CD4-positive, alpha-beta T cell treated with Interleukin-4 for 1 hour (primary cell): ENCODE data around the gene AGER.
"Not testable (repeated sequence)": the region's sequence is repeated elsewhere in the genome, so short reads cannot be mapped to it uniquely, and the experiment has no call there.

Source experiments
- DNase-seq, 2 donors: peaks; one replicate each; pipeline ENCODE4 v3.0.0-alpha.2; 2020 to 2022

AGER gene

DNA sequence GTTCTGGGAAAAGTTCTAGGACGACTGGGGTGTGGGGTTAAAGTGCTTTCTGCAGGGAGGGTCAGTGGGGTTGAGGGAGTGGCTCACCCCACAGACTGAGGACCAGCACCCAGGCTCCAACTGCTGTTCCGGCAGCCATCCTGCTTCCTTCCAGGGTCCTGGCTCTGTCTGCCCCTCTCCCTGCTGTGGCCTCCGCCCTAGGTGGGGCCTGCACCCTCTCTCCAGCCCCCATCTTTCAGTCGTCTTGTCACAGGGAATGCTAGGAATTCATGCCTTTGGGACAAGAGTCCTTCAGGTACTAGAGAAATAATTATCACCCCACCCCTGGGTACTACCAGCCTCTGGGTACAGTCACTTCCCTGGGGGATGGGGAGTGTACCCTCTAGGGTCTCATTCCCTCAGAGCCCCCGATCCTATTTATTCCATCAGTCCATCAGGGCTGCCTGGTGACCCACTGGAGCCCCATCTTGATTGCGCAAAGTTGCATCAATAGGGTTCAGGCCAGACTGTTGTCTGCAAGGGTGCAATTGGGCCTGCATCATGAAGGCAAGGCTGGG, at the start of gene AGER:
TSS of gene AGER (minus strand) at position 170 of the 557 bp plus-strand sequence. CDS start at position 139, 31 bp downstream.
- DNase-seq = no peak

DNA sequence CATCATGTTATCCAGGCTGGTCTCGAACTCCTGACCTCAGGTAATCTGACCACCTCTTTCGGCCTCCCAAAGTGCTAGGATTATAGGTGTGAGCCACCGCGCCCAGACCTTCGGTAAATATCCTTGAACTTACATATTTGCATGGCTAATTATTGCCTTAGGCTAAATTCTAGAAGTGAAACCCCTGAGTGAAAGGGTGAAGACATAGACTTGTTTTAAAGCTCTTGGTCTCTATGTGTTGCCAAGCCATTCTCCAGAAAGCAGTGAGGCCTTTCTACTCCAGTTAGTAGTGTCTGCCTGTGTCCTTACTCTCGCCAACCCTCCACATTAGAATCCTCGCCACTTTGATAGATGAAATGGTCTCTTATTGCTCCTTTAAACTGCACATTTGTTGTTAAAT, 42.4 kb upstream of the AGER start:
- no peak for DNase-seq

GRCh38 chr6:32224696-32225095, 40.6 kb upstream of the AGER start:
- DNase-seq = no peak

GRCh38 chr6:32223258-32224235, 39.5 kb upstream of the AGER start, which contains the start of gene NOTCH4:
Gene NOTCH4, minus strand, starts transcription at chr6:32224067. Its CDS starts 139 bp downstream, at chr6:32223928.
- DNase-seq = no peak

GRCh38 chr6:32222333-32223230, 38.5 kb upstream of the AGER start:
- DNase-seq = no peak

DNA sequence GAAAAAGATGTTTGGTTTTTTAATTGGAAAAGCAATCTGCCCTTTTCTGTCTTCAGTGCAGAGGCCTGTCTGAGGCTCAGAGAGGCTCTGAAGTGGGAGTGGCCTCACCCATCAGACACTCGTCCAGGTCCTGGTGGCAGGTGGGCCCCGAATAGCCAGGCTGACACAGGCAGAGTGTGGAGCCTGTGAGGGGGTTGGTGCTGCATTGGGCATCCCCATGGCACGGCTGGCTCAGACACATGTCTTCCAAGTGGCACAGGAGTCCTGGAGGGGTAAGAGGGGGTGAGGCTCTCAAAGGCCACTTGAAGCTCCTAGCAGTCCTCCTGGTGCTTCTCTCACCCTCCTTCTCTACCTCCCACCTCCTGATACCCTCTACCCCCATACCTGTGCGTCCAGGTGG, 36.0 kb upstream of the AGER start:
- DNase-seq = no peak

- DNase-seq = no peak
These were observed 34.1 kb upstream of the AGER start for GRCh38 chr6:32218167-32218566.

GRCh38 chr6:32216998-32217397, 32.9 kb upstream of the AGER start:
- no peak for DNase-seq

DNA sequence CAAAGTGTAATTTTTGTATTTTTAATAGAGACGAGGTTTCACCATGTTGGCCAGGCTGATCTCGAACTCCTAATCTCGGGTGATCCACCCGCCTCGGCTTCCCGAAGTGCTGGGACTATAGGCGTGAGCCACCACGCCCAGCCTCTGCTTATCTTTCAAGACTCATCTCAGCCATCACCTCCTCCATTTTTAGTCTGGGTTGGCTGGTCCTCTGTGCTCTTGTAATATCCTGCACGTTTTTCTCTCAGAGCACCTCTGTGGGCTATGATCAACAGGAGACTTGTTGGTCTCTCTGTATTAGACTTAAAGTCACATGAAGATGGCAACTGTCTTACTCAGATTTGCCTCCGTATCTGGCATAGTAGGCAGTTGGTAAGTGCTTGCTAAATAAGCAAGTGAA, 32.2 kb upstream of the AGER start:
- DNase-seq = no peak

DNA sequence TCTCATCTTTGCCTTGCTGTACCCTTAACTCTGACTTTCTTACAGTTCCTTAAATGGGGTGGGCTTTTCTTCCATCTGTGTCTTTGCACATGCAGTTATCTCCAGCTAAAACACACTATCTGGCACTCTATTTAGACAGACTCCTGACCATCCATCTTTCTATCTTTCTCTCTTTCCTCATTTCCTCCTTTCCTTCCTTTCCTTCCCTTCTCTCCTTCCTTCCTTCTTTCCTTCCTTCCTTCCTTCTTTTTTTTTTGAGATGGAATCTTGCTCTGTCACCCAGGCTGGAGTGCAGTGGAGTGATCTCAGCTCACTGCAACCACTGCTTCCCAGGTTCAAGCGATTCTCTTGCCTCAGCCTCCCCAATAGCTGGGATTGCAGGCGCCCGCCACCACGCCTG, 31.6 kb upstream of the AGER start:
- no peak for DNase-seq

- no peak for DNase-seq
These were observed 30.1 kb upstream of the AGER start for GRCh38 chr6:32214126-32214525.

GRCh38 chr6:32213649-32214048, 29.6 kb upstream of the AGER start:
- no peak for DNase-seq

GRCh38 chr6:32212076-32212760, 28.2 kb upstream of the AGER start:
- no peak for DNase-seq

- DNase-seq = not testable (repeated sequence)
These were observed 27.4 kb upstream of the AGER start for GRCh38 chr6:32211432-32211831.

DNA sequence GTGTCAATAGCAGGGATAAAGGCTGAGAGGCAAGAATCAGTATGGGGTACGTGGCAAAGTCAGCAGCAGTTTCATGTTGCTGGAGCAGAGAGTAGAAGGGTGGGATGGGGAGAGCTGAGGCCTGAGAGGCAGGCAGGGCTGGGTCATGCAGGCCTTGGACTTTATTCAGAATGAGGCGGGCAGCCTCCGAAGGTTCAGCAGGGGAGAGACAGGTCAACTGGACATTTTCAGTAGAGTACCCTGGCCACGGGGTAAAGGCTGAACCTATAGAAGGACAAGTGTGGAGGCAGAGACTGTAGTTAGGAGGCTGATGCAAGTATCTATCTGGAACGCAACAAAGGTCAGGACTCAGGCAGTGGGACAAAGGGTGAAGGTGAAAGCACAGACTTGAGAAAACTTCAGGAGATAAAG, 26.1 kb upstream of the AGER start:
- DNase-seq = no peak

DNA sequence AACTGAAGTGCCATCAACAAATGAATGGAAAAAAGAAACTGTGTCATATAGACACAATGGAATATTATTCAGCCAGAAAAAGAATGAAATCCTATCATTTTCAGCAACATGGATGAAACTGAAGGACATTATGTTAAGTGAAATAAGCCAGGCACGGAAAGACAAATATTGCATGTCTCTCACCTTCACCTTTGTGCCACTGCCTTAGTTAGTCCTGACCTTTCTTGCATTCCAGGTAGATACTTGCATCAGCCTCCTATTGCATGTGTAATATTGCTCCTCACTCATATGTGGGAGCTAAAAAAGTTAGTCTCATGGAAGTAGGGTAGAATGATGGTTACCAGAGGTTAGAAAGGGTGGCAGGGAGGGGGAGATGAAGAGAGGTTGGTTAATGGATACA, 24.9 kb upstream of the AGER start:
- no peak for DNase-seq

- no peak for DNase-seq
These were observed 20.2 kb upstream of the AGER start for GRCh38 chr6:32204268-32204715.

DNA sequence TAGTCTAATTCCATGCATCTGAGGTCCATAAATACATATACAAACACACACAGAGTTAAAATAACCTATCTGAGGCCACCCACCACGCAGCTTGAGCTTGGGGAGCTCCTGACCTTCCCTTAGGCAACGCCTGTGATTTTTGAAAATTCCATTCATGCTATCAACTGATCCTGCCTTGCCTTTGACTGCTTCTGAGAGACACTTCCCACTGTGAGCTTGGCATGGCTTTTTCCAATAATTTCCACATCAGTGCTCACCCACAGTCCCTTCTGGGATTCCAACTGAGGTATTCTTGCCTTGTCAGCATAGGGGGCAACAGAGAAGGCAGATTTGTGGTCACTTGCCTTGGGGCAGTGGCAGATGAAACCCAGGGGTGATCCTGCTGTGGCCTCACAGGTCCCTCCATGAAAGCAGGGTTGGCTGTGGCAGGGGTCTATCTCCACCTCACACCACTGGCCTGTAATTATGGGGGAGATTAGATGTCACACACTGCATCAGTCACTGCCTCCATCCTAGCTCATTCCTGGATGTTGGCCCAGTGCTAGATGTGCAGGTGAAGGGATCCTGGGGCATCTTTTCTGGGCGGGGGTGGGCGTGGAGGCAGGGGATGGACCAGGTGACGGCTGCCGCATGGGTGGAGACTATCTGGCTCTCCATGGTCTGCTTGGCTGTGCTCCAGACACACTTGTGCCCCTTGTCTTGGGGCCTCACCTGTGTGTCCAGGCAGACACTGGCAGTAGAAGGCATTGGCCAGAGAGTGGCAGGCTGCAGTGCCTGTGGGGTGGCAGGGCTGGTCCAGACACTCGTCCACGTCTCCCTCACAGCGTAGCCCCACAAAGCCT, 19.6 kb upstream of the AGER start:
- DNase-seq = no peak

- no peak for DNase-seq
These were observed 18.1 kb upstream of the AGER start for GRCh38 chr6:32202186-32202585.

DNA sequence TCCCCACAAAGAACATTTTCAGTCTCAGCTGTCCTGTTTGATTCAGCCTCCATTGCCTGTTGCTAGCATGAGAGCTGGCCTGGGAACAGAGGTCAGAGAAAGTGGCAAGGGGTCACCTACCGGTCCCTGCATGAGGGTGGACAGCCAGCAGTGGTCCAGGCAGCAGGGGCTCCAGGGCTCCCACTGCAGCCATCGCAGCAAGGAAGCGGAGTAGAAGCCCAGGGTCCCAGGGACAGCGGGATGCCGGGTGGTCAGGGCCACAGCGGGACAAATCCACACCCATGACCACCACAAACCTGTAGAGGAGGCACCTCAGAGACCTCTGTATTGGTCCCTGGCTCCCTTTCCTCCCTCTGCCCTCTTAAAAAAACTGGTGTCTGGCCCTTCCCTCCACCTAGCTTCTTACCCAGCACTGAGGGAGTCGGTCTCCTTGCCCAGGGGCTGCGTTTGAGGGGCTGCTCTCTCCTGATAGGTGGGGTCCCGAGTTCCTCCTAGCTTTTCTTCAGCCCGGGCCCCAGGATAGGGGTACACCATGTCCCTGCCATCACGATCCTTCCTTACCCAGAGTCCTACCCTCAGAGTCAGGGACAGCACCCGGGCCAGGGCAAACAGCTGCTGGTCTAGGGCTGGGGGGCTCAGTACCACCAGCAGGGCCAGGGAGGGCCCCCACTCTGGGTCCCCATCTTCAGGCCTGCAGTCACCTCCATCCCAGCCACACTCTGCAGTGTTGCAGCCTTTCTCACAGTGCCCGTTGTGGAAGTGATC, 16.8 kb upstream of the AGER start:
- DNase-seq = no peak

DNA sequence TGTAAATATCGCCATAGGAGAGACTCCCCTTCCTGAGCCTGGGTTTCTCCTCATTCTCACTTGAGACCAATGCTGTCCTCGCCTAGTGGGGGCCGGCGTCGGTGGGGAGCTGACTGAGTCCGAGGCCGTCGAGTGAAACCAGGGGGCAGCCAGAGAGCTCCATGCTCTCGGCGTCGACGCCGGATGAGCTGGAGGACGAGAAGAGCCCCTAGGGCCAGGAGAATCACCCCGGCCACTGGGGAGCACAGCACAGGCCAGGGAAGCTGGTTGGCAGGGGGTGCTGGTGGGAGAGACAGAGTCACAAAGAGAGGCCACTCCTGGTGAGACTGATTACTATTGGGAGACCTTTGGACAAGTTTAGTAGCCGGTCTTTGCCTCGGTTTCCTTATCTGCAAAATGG, 14.8 kb upstream of the AGER start:
- no peak for DNase-seq
